Liver (tissue), 9 donors: ENCODE data around the gene ATP5PD. TPM values are rescaled to one million over a fixed set of nuclear protein-coding genes. Genes with fewer than 3 reads are reported as not detected.

Experiments
- DNase-seq: peaks from one replicate; pipeline ENCODE4 v3.0.0-alpha.2; 2017; ENCODE audit warnings: low spot score
- H3K27ac ChIP-seq, 2 donors: one replicate each; pipeline ENCODE4 v1.7.0; 2013; ENCODE audit warnings: inconsistent platforms in 2 of 2, low read length in 2 of 2, control low read depth in 1 of 2, low read depth in 1 of 2, mild to moderate bottlenecking in 1 of 2
- H3K27me3 ChIP-seq, 4 donors: one replicate each; pipeline versions ENCODE4 v1.6.1 to v1.7.0; 2013; ENCODE audit warnings: low read length in 3 of 4, inconsistent platforms in 1 of 4, mild to moderate bottlenecking in 1 of 4, moderate library complexity in 1 of 4; ENCODE audit not compliant: control insufficient read depth in 4 of 4, insufficient read depth in 4 of 4
- H3K36me3 ChIP-seq, 4 donors: one replicate each; pipeline versions ENCODE4 v1.6.1 to v1.7.0; 2013; ENCODE audit warnings: low read length in 3 of 4, mild to moderate bottlenecking in 3 of 4, low read depth in 1 of 4, moderate library complexity in 1 of 4; ENCODE audit not compliant: control insufficient read depth in 4 of 4, insufficient read depth in 3 of 4
- H3K4me1 ChIP-seq, 4 donors: one replicate each; pipeline versions ENCODE4 v1.6.1 to v1.7.0; 2013; ENCODE audit warnings: low read length in 3 of 4, mild to moderate bottlenecking in 3 of 4, moderate library complexity in 1 of 4; ENCODE audit not compliant: control insufficient read depth in 4 of 4, insufficient read depth in 4 of 4
- H3K4me3 ChIP-seq, 3 donors: one replicate each; pipeline versions ENCODE4 v1.6.1 to v1.7.0; 2013; ENCODE audit warnings: low read length in 3 of 3, control low read depth in 1 of 3, low read depth in 1 of 3, mild to moderate bottlenecking in 1 of 3
- H3K9ac ChIP-seq, 2 donors: one replicate each; pipeline ENCODE4 v1.7.0; 2013; ENCODE audit warnings: low read length in 2 of 2, mild to moderate bottlenecking in 2 of 2, moderate library complexity in 2 of 2, control low read depth in 1 of 2, low read depth in 1 of 2
- H3K9me3 ChIP-seq, 4 donors: one replicate each; pipeline versions ENCODE4 v1.6.1 to v1.7.0; 2013; ENCODE audit warnings: low read length in 3 of 4; ENCODE audit not compliant: control insufficient read depth in 4 of 4
- EGR1 ChIP-seq, 2 donors: IDR thresholded peaks; 2 replicates each; pipeline ENCODE4 v1.6.1; 2016 to 2018; ENCODE audit warnings: antibody characterized with exemption in 2 of 2, low read depth in 2 of 2
- FOXA1 ChIP-seq: IDR thresholded peaks from 2 replicates; pipeline ENCODE4 v1.6.1; 2016; ENCODE audit warnings: antibody characterized with exemption
- FOXA2 ChIP-seq: IDR thresholded peaks from 2 replicates; pipeline ENCODE4 v1.6.1; 2016; ENCODE audit warnings: antibody characterized with exemption
- GABPA ChIP-seq, 2 donors: IDR thresholded peaks in 1 of 2; conservative IDR thresholded peaks in 1 of 2; 2 replicates each; pipeline ENCODE4 v1.6.1; 2016; ENCODE audit warnings: antibody characterized with exemption in 2 of 2, mild to moderate bottlenecking in 1 of 2, moderate library complexity in 1 of 2
- HNF4A ChIP-seq, 2 donors: conservative IDR thresholded peaks; 2 replicates each; pipeline ENCODE4 v1.6.1; 2016; ENCODE audit warnings: antibody characterized with exemption in 2 of 2, mild to moderate bottlenecking in 2 of 2
- HNF4G ChIP-seq: IDR thresholded peaks from 2 replicates; pipeline ENCODE4 v1.6.1; 2016; ENCODE audit warnings: antibody characterized with exemption
- JUND ChIP-seq, 2 donors: IDR thresholded peaks; 2 replicates each; pipeline ENCODE4 v1.6.1; 2016; ENCODE audit warnings: antibody characterized with exemption in 2 of 2
- NR2F2 ChIP-seq: IDR thresholded peaks from 2 replicates; pipeline ENCODE4 v1.6.1; 2016; ENCODE audit warnings: antibody characterized with exemption
- RAD21 ChIP-seq, 2 donors: IDR thresholded peaks; 2 replicates each; pipeline ENCODE4 v1.6.1; 2016; ENCODE audit warnings: antibody characterized with exemption in 2 of 2, mild to moderate bottlenecking in 2 of 2
- REST ChIP-seq: IDR thresholded peaks from 2 replicates; pipeline ENCODE4 v1.6.1; 2016; ENCODE audit warnings: antibody characterized with exemption, mild to moderate bottlenecking
- RXRA ChIP-seq, 2 donors: IDR thresholded peaks; 2 replicates each; pipeline ENCODE4 v1.6.1; 2017 to 2018; ENCODE audit warnings: antibody characterized with exemption in 2 of 2, mild to moderate bottlenecking in 1 of 2
- SP1 ChIP-seq: IDR thresholded peaks from 2 replicates; pipeline ENCODE4 v1.6.1; 2018; ENCODE audit warnings: antibody characterized with exemption, mild to moderate bottlenecking
- TAF1 ChIP-seq: conservative IDR thresholded peaks from 2 replicates; pipeline ENCODE4 v1.6.1; 2016; ENCODE audit warnings: antibody characterized with exemption, mild to moderate bottlenecking
- YY1 ChIP-seq: IDR thresholded peaks from 2 replicates; pipeline ENCODE4 v1.6.1; 2016; ENCODE audit warnings: antibody characterized with exemption, mild to moderate bottlenecking
- WGBS: extraction: QIAGEN DNeasy Blood & Tissue Kit; methylation state at CpG from one replicate; pipeline ENCODE4 v1.1.7; 2013; 5-methylcytosine and 5-hydroxymethylcytosine counted together
- polyA plus RNA-seq, 2 donors: library from polyadenylated mRNA; stranded (reverse) in 1 of 2; unstranded in 1 of 2; fragments of 200-250 nt in 1 of 2; fragments of >200 nt in 1 of 2; fragmentation: Nextera tagmentation in 1 of 2; extraction: Ambion mirVana in 1 of 2; gene quantifications; one replicate each; pipeline versions ENCODE4 v1.2.1 to v1.2.3, GENCODE V29; 2013 to 2015
- total RNA-seq, 2 donors: library from RNA; depleted of rRNA; stranded (reverse); fragments of >200 nt; gene quantifications; one replicate each; pipeline ENCODE4 v1.2.3, GENCODE V29; 2014
- TF ChIP-seq, protein P1 (sequence below): IDR thresholded peaks from 2 replicates; pipeline ENCODE4 v1.6.1; 2016; ENCODE audit warnings: antibody characterized with exemption
- TF ChIP-seq, protein P2 (sequence below): IDR thresholded peaks from 2 replicates; pipeline ENCODE4 v1.6.1; 2016; ENCODE audit warnings: antibody characterized with exemption
- TF ChIP-seq, protein P3 (sequence below): IDR thresholded peaks from 2 replicates; pipeline ENCODE4 v1.6.1; 2016; ENCODE audit warnings: antibody characterized with exemption
- TF ChIP-seq, protein P4 (sequence below): fragments of 150-350 bp; IDR thresholded peaks from 2 replicates; pipeline ENCODE4 v1.5.1; 2017; ENCODE audit warnings: improper control_type of control experiment, low read depth, low read length; ENCODE audit not compliant: missing input control
- donor health status: healthy.
- donor health status: healthy.
- donor health status: healthy.
- donor health status: healthy.
- donor health status: healthy.

The ATP5PD gene
- total and polyA plus RNA-seq, 4 donors: 102 to 378 (median 184) TPM

- no peak overlapping the region for H3K9ac ChIP-seq
- no peak for DNase-seq
- TF ChIP-seq HNF4A (conservative IDR thresholded peaks at IDR 0.05): no peak
- no peak for TF ChIP-seq SP1
- TF ChIP-seq RAD21 (IDR thresholded peaks at IDR 0.05): no peak
- TF ChIP-seq, protein P1, sequence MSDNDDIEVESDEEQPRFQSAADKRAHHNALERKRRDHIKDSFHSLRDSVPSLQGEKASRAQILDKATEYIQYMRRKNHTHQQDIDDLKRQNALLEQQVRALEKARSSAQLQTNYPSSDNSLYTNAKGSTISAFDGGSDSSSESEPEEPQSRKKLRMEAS: no peak
- TF ChIP-seq, protein P2, sequence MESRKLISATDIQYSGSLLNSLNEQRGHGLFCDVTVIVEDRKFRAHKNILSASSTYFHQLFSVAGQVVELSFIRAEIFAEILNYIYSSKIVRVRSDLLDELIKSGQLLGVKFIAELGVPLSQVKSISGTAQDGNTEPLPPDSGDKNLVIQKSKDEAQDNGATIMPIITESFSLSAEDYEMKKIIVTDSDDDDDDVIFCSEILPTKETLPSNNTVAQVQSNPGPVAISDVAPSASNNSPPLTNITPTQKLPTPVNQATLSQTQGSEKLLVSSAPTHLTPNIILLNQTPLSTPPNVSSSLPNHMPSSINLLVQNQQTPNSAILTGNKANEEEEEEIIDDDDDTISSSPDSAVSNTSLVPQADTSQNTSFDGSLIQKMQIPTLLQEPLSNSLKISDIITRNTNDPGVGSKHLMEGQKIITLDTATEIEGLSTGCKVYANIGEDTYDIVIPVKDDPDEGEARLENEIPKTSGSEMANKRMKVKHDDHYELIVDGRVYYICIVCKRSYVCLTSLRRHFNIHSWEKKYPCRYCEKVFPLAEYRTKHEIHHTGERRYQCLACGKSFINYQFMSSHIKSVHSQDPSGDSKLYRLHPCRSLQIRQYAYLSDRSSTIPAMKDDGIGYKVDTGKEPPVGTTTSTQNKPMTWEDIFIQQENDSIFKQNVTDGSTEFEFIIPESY: no peak
- TF ChIP-seq HNF4G: no peak
- TF ChIP-seq NR2F2: no peak
- TF ChIP-seq REST: no peak
- no peak for TF ChIP-seq JUND (IDR thresholded peaks at IDR 0.05)
- TF ChIP-seq FOXA1: no peak
- no peak for TF ChIP-seq FOXA2
- TF ChIP-seq, protein P3, sequence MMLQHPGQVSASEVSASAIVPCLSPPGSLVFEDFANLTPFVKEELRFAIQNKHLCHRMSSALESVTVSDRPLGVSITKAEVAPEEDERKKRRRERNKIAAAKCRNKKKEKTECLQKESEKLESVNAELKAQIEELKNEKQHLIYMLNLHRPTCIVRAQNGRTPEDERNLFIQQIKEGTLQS: no peak
- no peak for TF ChIP-seq RXRA (IDR thresholded peaks at IDR 0.05)
- TF ChIP-seq TAF1: no peak
- no peak for TF ChIP-seq EGR1 (IDR thresholded peaks at IDR 0.05; ENCODE audit: low read depth in 2 of 2)
- TF ChIP-seq, protein P4, sequence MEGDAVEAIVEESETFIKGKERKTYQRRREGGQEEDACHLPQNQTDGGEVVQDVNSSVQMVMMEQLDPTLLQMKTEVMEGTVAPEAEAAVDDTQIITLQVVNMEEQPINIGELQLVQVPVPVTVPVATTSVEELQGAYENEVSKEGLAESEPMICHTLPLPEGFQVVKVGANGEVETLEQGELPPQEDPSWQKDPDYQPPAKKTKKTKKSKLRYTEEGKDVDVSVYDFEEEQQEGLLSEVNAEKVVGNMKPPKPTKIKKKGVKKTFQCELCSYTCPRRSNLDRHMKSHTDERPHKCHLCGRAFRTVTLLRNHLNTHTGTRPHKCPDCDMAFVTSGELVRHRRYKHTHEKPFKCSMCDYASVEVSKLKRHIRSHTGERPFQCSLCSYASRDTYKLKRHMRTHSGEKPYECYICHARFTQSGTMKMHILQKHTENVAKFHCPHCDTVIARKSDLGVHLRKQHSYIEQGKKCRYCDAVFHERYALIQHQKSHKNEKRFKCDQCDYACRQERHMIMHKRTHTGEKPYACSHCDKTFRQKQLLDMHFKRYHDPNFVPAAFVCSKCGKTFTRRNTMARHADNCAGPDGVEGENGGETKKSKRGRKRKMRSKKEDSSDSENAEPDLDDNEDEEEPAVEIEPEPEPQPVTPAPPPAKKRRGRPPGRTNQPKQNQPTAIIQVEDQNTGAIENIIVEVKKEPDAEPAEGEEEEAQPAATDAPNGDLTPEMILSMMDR: no peak
- TF ChIP-seq GABPA (IDR thresholded peaks at IDR 0.05 in 1 of 2, conservative IDR thresholded peaks at IDR 0.05 in 1 of 2): no peak
- no peak for TF ChIP-seq YY1
- no peaks in the 10 kb centered on the region for H3K27me3 ChIP-seq
- peaks cover 0 to 3% (median 0%) of the 10 kb centered on the region in 4 donors for H3K36me3 ChIP-seq
- 80% methylated on average over 8 of the region's 8 CpGs for WGBS
- no peaks in the 10 kb centered on the region for H3K9me3 ChIP-seq
- H3K4me3 ChIP-seq: no peak overlapping the region
- H3K27ac ChIP-seq: no peak overlapping the region
- peaks cover 4 to 20% (median 14%) of the 10 kb centered on the region in 4 donors for H3K4me1 ChIP-seq
Measured at GRCh38 chr17:75010683-75011400, 35.9 kb downstream of the ATP5PD start.
